Astrocyte of the hippocampus (primary cell): ENCODE measurements around the gene GAS7.
A peak's percentile ranks its signal among the peaks of the same experiment; 100 is the strongest.

Experiments
- DNase-seq: peaks from one replicate; pipeline ENCODE4 v3.0.0; 2011; ENCODE audit warnings: low read depth, low spot score

Gene GAS7

GRCh38 chr17:10198509-10199249, at the start of gene GAS7:
GAS7 (minus strand) TSS chr17:10198606.
- DNase-seq: peak; percentile 72

- no peak for DNase-seq
Observed at GRCh38 chr17:10247810-10248209, 49.4 kb upstream of the GAS7 start.

- no peak for DNase-seq
Observed at GRCh38 chr17:10243883-10244844, 45.8 kb upstream of the GAS7 start.

- DNase-seq: no peak
Observed at GRCh38 chr17:10241781-10242180, 43.4 kb upstream of the GAS7 start.

GRCh38 chr17:10238661-10239060, 40.3 kb upstream of the GAS7 start:
- no peak for DNase-seq

GRCh38 chr17:10234033-10234432, 35.6 kb upstream of the GAS7 start:
- DNase-seq: no peak

- no peak for DNase-seq
Observed at GRCh38 chr17:10233161-10233560, 34.8 kb upstream of the GAS7 start.

- no peak for DNase-seq
Observed at GRCh38 chr17:10229181-10229580, 30.8 kb upstream of the GAS7 start.

GRCh38 chr17:10226930-10227695, 28.7 kb upstream of the GAS7 start:
- DNase-seq: peak; percentile 38

GRCh38 chr17:10224582-10225195, 26.3 kb upstream of the GAS7 start:
- DNase-seq: no peak

- DNase-seq: no peak
Observed at GRCh38 chr17:10219193-10219592, 20.8 kb upstream of the GAS7 start.

GRCh38 chr17:10217916-10218315, 19.5 kb upstream of the GAS7 start:
- no peak for DNase-seq

- peak; percentile 18 for DNase-seq
Observed at GRCh38 chr17:10216213-10216938, 18.0 kb upstream of the GAS7 start.

- DNase-seq: no peak
Observed at GRCh38 chr17:10215286-10215685, 16.9 kb upstream of the GAS7 start.

GRCh38 chr17:10211666-10212065, 13.3 kb upstream of the GAS7 start:
- no peak for DNase-seq

- DNase-seq: peak; percentile 85
Observed at GRCh38 chr17:10210151-10210574, 11.8 kb upstream of the GAS7 start.

- DNase-seq: no peak
Observed at GRCh38 chr17:10208604-10209193, 10.3 kb upstream of the GAS7 start.

- no peak for DNase-seq
Observed at GRCh38 chr17:10207153-10207552, 8.7 kb upstream of the GAS7 start.

- no peak for DNase-seq
Observed at GRCh38 chr17:10205549-10206185, 7.3 kb upstream of the GAS7 start.

GRCh38 chr17:10201680-10202079, 3.3 kb upstream of the GAS7 start:
- DNase-seq: no peak
